Heart left ventricle (tissue), 13 donors: ENCODE data around the gene RPA3.

Source experiments
- POLR2A ChIP-seq, 2 donors: fragments of 450-650 bp; IDR thresholded peaks; one replicate each; pipeline ENCODE4 v1.6.1; 2017; ENCODE audit warnings: antibody characterized with exemption in 2 of 2, mild to moderate bottlenecking in 2 of 2, moderate library complexity in 2 of 2
- TF ChIP-seq, protein P1 (sequence below), 12 donors: fragments of 200-600 bp; sonication (generic) in 4 of 12; IDR thresholded peaks; one replicate each; pipeline versions ENCODE4 v1.5.0 to v1.8.0; 2018 to 2022; ENCODE audit warnings: antibody characterized with exemption in 12 of 12, mild to moderate bottlenecking in 5 of 12
- donor health status: ischemic (EF 13 %, LVEDD 7.1; RV severe dilation, severe dysfunction).
- donor health status: DM: no; HTN: yes; CAD: no.
- donor health status: DM: no; HTN: no; CAD: no.
- donor health status: ischemic (EF 25% LVEDD 6.9; RV normal size, moderate dysfunction).
- donor health status: ischemic (EF 25% LVEDD 5.7; RV mildly dilated, moderate dysfunction).
- donor health status: ischemic (EF 35%, LVEDD 5.7; RV mildly dilated, moderate dysfunction).
- donor health status: nonischemic (EF 11% LVEDD 7.7; RV severe dilation, severe dysfunction).
- donor health status: DM: yes; HTN: yes; CAD: no.
- donor health status: PGD.
- donor health status: ischemic (EF 29% LVEDD 5.4; RV normal size, mild dysfunction).
- donor health status: nonischemic (EF 23%, LVEDD 6.1; RV moderate dilation, normal function).

DNA sequence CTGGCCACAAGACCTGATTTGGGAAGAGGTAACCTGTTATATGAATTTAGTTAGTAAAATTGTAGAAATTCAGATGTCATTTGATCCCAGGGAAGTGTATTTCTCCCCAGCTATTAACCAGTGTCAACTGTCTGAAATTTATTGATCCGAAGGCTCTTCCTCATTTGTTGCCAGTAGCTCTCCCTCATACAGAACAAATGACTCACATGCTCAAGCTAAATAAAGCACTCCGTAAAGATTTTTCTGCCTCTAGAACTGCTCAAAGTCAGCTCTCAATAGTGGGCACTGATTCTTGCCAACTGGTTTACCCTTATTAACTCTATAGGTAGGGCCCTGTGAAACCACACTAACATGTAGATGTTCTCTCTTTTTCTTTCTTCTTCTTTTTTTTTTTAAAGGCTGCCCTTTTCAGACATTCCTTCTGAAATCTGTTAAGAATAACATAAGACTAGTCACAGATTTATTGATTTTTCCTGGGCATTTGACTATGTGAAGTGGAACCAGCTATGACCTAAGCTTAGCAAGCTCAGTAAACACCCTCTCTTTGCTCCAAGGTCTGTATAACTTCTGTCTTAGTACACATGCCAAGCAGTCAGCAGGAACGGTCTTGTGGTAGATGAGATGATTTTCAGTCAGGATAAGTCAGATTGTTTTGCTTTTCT is 21.8 kb downstream of the RPA3 start:
- TF ChIP-seq, protein P1, sequence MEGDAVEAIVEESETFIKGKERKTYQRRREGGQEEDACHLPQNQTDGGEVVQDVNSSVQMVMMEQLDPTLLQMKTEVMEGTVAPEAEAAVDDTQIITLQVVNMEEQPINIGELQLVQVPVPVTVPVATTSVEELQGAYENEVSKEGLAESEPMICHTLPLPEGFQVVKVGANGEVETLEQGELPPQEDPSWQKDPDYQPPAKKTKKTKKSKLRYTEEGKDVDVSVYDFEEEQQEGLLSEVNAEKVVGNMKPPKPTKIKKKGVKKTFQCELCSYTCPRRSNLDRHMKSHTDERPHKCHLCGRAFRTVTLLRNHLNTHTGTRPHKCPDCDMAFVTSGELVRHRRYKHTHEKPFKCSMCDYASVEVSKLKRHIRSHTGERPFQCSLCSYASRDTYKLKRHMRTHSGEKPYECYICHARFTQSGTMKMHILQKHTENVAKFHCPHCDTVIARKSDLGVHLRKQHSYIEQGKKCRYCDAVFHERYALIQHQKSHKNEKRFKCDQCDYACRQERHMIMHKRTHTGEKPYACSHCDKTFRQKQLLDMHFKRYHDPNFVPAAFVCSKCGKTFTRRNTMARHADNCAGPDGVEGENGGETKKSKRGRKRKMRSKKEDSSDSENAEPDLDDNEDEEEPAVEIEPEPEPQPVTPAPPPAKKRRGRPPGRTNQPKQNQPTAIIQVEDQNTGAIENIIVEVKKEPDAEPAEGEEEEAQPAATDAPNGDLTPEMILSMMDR (IDR thresholded peaks at IDR 0.05): no peak
- no peak for TF ChIP-seq POLR2A (IDR thresholded peaks at IDR 0.05)
